OCI-LY7 (cell line): ENCODE measurements around the gene PFKFB3.

Experiments used
- EZH2phosphoT487 ChIP-seq: fragments of 200-600 bp; sonication (generic); IDR thresholded peaks from 2 replicates; pipeline ENCODE4 v1.6.1; 2018; ENCODE audit warnings: low read depth, borderline replicate concordance, mild to moderate bottlenecking, mixed run types, antibody characterized with exemption, low read length, moderate library complexity, mixed read lengths
- TF ChIP-seq, protein P1 (sequence below): fragments of 200-600 bp; sonication (generic); conservative IDR thresholded peaks from 2 replicates; pipeline ENCODE4 v1.5.1; 2014; ENCODE audit warnings: mild to moderate bottlenecking, antibody characterized with exemption, low read length, moderate library complexity, mixed read lengths

DNA sequence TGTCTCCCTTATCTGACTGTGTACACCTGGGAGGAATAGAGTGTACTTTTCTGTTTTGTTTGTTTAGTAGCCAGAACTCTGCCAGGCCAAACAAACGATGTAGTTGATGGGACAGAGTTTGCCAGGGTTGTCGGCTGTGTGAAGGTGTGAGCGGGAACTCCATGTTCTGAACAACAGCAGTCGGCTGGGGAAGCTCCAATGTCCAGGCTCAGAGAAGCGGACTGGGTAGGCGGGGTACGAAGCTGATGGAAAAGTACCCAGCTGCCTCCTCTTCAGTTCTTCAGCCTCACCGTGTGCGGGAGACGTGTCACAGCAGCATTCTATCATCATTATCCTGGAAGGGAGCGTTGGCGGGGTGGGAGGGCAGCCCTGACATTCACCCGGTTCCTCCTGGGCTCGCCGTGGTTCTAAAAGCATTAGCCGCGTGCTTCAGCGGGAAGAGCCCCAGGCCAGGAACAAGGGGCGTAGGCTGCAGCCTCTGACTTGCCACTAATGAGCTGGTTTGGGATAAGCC, 52.9 kb downstream of the PFKFB3 start:
- TF ChIP-seq, protein P1, sequence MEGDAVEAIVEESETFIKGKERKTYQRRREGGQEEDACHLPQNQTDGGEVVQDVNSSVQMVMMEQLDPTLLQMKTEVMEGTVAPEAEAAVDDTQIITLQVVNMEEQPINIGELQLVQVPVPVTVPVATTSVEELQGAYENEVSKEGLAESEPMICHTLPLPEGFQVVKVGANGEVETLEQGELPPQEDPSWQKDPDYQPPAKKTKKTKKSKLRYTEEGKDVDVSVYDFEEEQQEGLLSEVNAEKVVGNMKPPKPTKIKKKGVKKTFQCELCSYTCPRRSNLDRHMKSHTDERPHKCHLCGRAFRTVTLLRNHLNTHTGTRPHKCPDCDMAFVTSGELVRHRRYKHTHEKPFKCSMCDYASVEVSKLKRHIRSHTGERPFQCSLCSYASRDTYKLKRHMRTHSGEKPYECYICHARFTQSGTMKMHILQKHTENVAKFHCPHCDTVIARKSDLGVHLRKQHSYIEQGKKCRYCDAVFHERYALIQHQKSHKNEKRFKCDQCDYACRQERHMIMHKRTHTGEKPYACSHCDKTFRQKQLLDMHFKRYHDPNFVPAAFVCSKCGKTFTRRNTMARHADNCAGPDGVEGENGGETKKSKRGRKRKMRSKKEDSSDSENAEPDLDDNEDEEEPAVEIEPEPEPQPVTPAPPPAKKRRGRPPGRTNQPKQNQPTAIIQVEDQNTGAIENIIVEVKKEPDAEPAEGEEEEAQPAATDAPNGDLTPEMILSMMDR, result no peak
- no peak for TF ChIP-seq EZH2phosphoT487
